ENCODE results near the gene ATOH8. TPM values are rescaled to one million over a fixed set of nuclear protein-coding genes. Genes with fewer than 3 reads are reported as not detected.

ATOH8 gene
- polyA plus RNA-seq, 1 of the 3 experiments (the other 2 are of a cell fraction), result 5.6 TPM

DNA sequence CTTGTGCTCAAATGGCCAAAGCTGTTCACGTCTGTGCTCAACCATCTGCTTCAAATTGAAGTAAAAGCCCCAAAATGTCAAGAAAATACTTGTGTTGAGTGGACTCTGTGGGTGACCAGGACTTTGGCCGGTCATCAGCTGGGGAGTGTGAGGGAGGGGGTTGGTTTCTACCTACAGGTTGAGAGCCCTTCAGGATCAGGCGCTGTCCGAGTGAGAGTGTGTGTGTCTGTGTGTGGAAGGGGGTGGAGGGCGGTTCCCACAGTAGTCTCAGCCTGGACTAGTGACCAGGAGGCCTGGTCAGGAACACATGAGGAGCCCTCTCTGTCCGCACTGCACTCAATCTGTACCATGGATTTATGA lies 34.2 kb downstream of the ATOH8 start (continued):
- TF ChIP-seq, protein P1, sequence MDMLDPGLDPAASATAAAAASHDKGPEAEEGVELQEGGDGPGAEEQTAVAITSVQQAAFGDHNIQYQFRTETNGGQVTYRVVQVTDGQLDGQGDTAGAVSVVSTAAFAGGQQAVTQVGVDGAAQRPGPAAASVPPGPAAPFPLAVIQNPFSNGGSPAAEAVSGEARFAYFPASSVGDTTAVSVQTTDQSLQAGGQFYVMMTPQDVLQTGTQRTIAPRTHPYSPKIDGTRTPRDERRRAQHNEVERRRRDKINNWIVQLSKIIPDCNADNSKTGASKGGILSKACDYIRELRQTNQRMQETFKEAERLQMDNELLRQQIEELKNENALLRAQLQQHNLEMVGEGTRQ (IDR thresholded peaks at IDR 0.05; ENCODE audit: borderline replicate concordance, low read depth, low read length), result no peak
- TF ChIP-seq JUND (IDR thresholded peaks at IDR 0.05) (no peak), MEF2A (IDR thresholded peaks at IDR 0.05; ENCODE audit: borderline replicate concordance, low read depth) (no peak), FOSL2 (IDR thresholded peaks at IDR 0.05; ENCODE audit: borderline replicate concordance, low read depth) (no peak)
- TF ChIP-seq, protein P2, sequence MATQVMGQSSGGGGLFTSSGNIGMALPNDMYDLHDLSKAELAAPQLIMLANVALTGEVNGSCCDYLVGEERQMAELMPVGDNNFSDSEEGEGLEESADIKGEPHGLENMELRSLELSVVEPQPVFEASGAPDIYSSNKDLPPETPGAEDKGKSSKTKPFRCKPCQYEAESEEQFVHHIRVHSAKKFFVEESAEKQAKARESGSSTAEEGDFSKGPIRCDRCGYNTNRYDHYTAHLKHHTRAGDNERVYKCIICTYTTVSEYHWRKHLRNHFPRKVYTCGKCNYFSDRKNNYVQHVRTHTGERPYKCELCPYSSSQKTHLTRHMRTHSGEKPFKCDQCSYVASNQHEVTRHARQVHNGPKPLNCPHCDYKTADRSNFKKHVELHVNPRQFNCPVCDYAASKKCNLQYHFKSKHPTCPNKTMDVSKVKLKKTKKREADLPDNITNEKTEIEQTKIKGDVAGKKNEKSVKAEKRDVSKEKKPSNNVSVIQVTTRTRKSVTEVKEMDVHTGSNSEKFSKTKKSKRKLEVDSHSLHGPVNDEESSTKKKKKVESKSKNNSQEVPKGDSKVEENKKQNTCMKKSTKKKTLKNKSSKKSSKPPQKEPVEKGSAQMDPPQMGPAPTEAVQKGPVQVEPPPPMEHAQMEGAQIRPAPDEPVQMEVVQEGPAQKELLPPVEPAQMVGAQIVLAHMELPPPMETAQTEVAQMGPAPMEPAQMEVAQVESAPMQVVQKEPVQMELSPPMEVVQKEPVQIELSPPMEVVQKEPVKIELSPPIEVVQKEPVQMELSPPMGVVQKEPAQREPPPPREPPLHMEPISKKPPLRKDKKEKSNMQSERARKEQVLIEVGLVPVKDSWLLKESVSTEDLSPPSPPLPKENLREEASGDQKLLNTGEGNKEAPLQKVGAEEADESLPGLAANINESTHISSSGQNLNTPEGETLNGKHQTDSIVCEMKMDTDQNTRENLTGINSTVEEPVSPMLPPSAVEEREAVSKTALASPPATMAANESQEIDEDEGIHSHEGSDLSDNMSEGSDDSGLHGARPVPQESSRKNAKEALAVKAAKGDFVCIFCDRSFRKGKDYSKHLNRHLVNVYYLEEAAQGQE (IDR thresholded peaks at IDR 0.05; ENCODE audit: low read depth, low read length), result no peak
- TF ChIP-seq, protein P3, sequence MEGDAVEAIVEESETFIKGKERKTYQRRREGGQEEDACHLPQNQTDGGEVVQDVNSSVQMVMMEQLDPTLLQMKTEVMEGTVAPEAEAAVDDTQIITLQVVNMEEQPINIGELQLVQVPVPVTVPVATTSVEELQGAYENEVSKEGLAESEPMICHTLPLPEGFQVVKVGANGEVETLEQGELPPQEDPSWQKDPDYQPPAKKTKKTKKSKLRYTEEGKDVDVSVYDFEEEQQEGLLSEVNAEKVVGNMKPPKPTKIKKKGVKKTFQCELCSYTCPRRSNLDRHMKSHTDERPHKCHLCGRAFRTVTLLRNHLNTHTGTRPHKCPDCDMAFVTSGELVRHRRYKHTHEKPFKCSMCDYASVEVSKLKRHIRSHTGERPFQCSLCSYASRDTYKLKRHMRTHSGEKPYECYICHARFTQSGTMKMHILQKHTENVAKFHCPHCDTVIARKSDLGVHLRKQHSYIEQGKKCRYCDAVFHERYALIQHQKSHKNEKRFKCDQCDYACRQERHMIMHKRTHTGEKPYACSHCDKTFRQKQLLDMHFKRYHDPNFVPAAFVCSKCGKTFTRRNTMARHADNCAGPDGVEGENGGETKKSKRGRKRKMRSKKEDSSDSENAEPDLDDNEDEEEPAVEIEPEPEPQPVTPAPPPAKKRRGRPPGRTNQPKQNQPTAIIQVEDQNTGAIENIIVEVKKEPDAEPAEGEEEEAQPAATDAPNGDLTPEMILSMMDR (IDR thresholded peaks at IDR 0.05), result no peak

DNA sequence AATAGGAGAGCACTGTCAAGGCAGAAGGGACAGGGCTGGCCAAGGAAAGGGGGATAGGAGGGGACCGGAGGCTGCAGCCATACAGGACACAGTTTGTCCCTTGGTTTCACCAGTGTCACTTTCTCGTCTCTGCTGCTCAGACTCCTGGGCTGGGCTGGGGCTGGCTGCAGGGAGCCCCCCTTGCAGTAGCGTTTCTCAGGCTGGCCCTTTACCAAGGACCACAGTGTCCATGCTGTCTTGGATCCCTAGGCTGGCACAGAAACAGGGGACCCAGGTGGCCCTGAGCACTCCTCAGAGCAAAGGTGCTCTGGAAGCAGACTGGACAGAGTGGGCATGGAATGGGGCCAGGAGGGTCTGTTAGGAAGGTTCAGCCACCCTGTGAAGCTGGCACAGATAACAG lies 34.8 kb downstream of the ATOH8 start:
- Histone ChIP-seq H3K9ac (no peak overlapping the region), H2AFZ (ENCODE audit: low read depth) (no peak overlapping the region), H4K20me1 (ENCODE audit: insufficient read depth) (no peaks in the 10 kb centered on the region), H3K9me3 (no peaks in the 10 kb centered on the region), H3F3A (replicated peaks; ENCODE audit: insufficient read depth) (peaks cover 29% of the 10 kb centered on the region), H3K27me3 (ENCODE audit: insufficient read depth) (no peaks in the 10 kb centered on the region), H3K36me3 (replicated peaks in 1 of 2; ENCODE audit: control insufficient read depth in 1 of 2, insufficient read depth in 2 of 2, low read length in 1 of 2) (no peaks in the 10 kb centered on the region), H3K9me2 (no peaks in the 10 kb centered on the region), H3K4me1 (ENCODE audit: control insufficient read depth in 1 of 2, insufficient read depth in 2 of 2, low read depth in 1 of 2, low read length in 1 of 2) (peaks cover 7 to 32% of the 10 kb centered on the region in 2 experiments; a peak in 3 of 4 replicates), H3K4me2 (no peak overlapping the region), H3K79me2 (ENCODE audit: insufficient read depth) (peaks cover 25% of the 10 kb centered on the region), H3K27ac (ENCODE audit: low read depth in 2 of 2, low read length in 1 of 2) (no peak overlapping the region), H3K4me3 (ENCODE audit: low read depth in 2 of 2, low read length in 1 of 2) (no peak overlapping the region)
- ChIA-PET CTCF (interaction anchor here (1.0 to 2.3 kb wide), 5 partner anchors 9 to 60 kb away, joined by 3 to 12 read pairs (median 3); no protein-coding TSS in a partner anchor), POLR2A (no interaction called here)
- TF ChIP-seq NFIC (IDR thresholded peaks at IDR 0.05; ENCODE audit: borderline replicate concordance) (no peak), FOXJ3 (CRISPR knock-in tag; IDR thresholded peaks at IDR 0.05) (no peak), SIN3A (IDR thresholded peaks at IDR 0.05; ENCODE audit: borderline replicate concordance, low read depth, low read length) (no peak), SMC3 (IDR thresholded peaks at IDR 0.05; ENCODE audit: low read depth, low read length) (no peak), MXI1 (IDR thresholded peaks at IDR 0.05; ENCODE audit: low read depth, low read length) (no peak), TAF1 (IDR thresholded peaks at IDR 0.05; ENCODE audit: borderline replicate concordance, low read depth, low read length) (no peak), GATA2 (CRISPR knock-in tag; IDR thresholded peaks at IDR 0.05) (no peak), MEF2A (IDR thresholded peaks at IDR 0.05; ENCODE audit: borderline replicate concordance, low read depth) (no peak), EP300 (IDR thresholded peaks at IDR 0.05; ENCODE audit: borderline replicate concordance in 1 of 2, low read depth in 1 of 2, low read length in 1 of 2) (no peak), ELF1 (IDR thresholded peaks at IDR 0.05) (no peak), FOXM1 (IDR thresholded peaks at IDR 0.05; ENCODE audit: low read depth) (no peak), RXRA (IDR thresholded peaks at IDR 0.05; ENCODE audit: borderline replicate concordance, low read depth) (no peak), CHD2 (IDR thresholded peaks at IDR 0.05; ENCODE audit: low read length, partially characterized antibody) (no peak), RAD21 (IDR thresholded peaks at IDR 0.05; ENCODE audit: low read length) (no peak), TEAD4 (IDR thresholded peaks at IDR 0.05; ENCODE audit: borderline replicate concordance, insufficient read depth) (no peak)
- TF ChIP-seq, protein P4, sequence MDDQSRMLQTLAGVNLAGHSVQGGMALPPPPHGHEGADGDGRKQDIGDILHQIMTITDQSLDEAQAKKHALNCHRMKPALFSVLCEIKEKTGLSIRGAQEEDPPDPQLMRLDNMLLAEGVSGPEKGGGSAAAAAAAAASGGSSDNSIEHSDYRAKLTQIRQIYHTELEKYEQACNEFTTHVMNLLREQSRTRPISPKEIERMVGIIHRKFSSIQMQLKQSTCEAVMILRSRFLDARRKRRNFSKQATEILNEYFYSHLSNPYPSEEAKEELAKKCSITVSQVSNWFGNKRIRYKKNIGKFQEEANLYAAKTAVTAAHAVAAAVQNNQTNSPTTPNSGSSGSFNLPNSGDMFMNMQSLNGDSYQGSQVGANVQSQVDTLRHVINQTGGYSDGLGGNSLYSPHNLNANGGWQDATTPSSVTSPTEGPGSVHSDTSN (IDR thresholded peaks at IDR 0.05), result no peak
- TF ChIP-seq, protein P1 (IDR thresholded peaks at IDR 0.05; ENCODE audit: borderline replicate concordance, low read depth, low read length), result no peak
- TF ChIP-seq, protein P5, sequence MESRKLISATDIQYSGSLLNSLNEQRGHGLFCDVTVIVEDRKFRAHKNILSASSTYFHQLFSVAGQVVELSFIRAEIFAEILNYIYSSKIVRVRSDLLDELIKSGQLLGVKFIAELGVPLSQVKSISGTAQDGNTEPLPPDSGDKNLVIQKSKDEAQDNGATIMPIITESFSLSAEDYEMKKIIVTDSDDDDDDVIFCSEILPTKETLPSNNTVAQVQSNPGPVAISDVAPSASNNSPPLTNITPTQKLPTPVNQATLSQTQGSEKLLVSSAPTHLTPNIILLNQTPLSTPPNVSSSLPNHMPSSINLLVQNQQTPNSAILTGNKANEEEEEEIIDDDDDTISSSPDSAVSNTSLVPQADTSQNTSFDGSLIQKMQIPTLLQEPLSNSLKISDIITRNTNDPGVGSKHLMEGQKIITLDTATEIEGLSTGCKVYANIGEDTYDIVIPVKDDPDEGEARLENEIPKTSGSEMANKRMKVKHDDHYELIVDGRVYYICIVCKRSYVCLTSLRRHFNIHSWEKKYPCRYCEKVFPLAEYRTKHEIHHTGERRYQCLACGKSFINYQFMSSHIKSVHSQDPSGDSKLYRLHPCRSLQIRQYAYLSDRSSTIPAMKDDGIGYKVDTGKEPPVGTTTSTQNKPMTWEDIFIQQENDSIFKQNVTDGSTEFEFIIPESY (IDR thresholded peaks at IDR 0.05; ENCODE audit: borderline replicate concordance, low read depth), result no peak
- 80% methylated on average over 2 of the region's 3 CpGs for WGBS (ENCODE audit: low lambda C conversion rate)
- no peak for DNase-seq

All from SK-N-SH (cell line).